IPS DF 6.9 (cell line): Measurements from ENCODE around the gene TRAPPC2L.

Experiments used
- DNase-seq: peaks from one replicate; pipeline ENCODE4 v3.0.0-alpha.2; 2013; ENCODE audit warnings: low read depth, low spot score
- H3K27ac ChIP-seq: one replicate; pipeline ENCODE4 v1.5.1; 2013; ENCODE audit warnings: low read length, control low read depth
- H3K27me3 ChIP-seq: 2 replicates; pipeline ENCODE4 v1.6.1; 2013; ENCODE audit warnings: mild to moderate bottlenecking, low read length; ENCODE audit not compliant: control insufficient read depth, insufficient read depth
- H3K36me3 ChIP-seq: 2 replicates; pipeline ENCODE4 v1.6.1; 2013; ENCODE audit warnings: low read length; ENCODE audit not compliant: control insufficient read depth, insufficient read depth
- H3K4me1 ChIP-seq: 2 replicates; pipeline ENCODE4 v1.6.1; 2013; ENCODE audit warnings: low read length; ENCODE audit not compliant: control insufficient read depth, insufficient read depth
- H3K4me3 ChIP-seq: 2 replicates; pipeline ENCODE4 v1.5.1; 2013; ENCODE audit warnings: mild to moderate bottlenecking, low read length
- H3K9me3 ChIP-seq: 2 replicates; pipeline ENCODE4 v1.6.1; 2013; ENCODE audit warnings: low read length, inconsistent platforms; ENCODE audit not compliant: control insufficient read depth, insufficient read depth
- WGBS: extraction: QIAGEN DNeasy Blood & Tissue Kit; methylation state at CpG from one replicate; pipeline ENCODE4 v1.1.7; 2013; ENCODE audit warnings: mixed read lengths, missing lambda C conversion rate; ENCODE audit not compliant: insufficient read length, insufficient coverage; 5-methylcytosine and 5-hydroxymethylcytosine counted together

Gene TRAPPC2L

GRCh38 chr16:88856828-88857727, at the start of gene TRAPPC2L, which contains the start of gene GALNS:
TRAPPC2L (plus strand) TSS chr16:88857127; CDS start chr16:88857151, 24 bp downstream.
GALNS (minus strand) TSS chr16:88856947; CDS start chr16:88856877, 70 bp downstream.
- H3K36me3 ChIP-seq = peaks cover 17% of the 10 kb centered on the region
- peak within 1 kb of the TSS; percentile 96 for H3K4me3 ChIP-seq
- H3K9me3 ChIP-seq = no peaks in the 10 kb centered on the region
- no CpG with 5 or more reads among the region's 87 CpGs for WGBS
- H3K27me3 ChIP-seq = no peaks in the 10 kb centered on the region
- H3K27ac ChIP-seq = no peak within 1 kb of the TSS
- DNase-seq = peak; percentile 68
- H3K4me1 ChIP-seq = peaks cover 4% of the 10 kb centered on the region

- DNase-seq = no peak
- H3K36me3 ChIP-seq = peaks cover 52% of the 10 kb centered on the region
- no peak overlapping the region for H3K27ac ChIP-seq
- H3K4me1 ChIP-seq = peaks cover 3% of the 10 kb centered on the region; the same call in 1 of the 2 replicates
- H3K9me3 ChIP-seq = no peaks in the 10 kb centered on the region
- no CpG with 5 or more reads among the region's 24 CpGs for WGBS
- H3K4me3 ChIP-seq = no peak overlapping the region
- H3K27me3 ChIP-seq = no peaks in the 10 kb centered on the region
These were observed 49.7 kb upstream of the TRAPPC2L start for GRCh38 chr16:88807142-88807625.

- H3K4me3 ChIP-seq = no peak overlapping the region
- no peaks in the 10 kb centered on the region for H3K27me3 ChIP-seq
- H3K9me3 ChIP-seq = no peaks in the 10 kb centered on the region
- H3K4me1 ChIP-seq = peaks cover 3% of the 10 kb centered on the region; the same call in 1 of the 2 replicates
- no CpG with 5 or more reads among the region's 26 CpGs for WGBS
- H3K27ac ChIP-seq = no peak overlapping the region
- no peak for DNase-seq
- H3K36me3 ChIP-seq = peaks cover 52% of the 10 kb centered on the region
These were observed 49.1 kb upstream of the TRAPPC2L start for GRCh38 chr16:88807626-88808453.

- Histone ChIP-seq H3K27ac (no peak overlapping the region), H3K4me1 (peaks cover 3% of the 10 kb centered on the region; the same call in 1 of the 2 replicates)
- no peak for DNase-seq
These were observed 47.8 kb upstream of the TRAPPC2L start for GRCh38 chr16:88809068-88809675.

GRCh38 chr16:88809676-88810165, 47.2 kb upstream of the TRAPPC2L start:
- H3K27ac ChIP-seq = no peak overlapping the region
- no peak for DNase-seq
- H3K36me3 ChIP-seq = peaks cover 50% of the 10 kb centered on the region
- H3K4me3 ChIP-seq = no peak overlapping the region
- WGBS = no CpG with 5 or more reads among the region's 10 CpGs
- H3K9me3 ChIP-seq = no peaks in the 10 kb centered on the region
- H3K27me3 ChIP-seq = no peaks in the 10 kb centered on the region
- peaks cover 3% of the 10 kb centered on the region; the same call in 1 of the 2 replicates for H3K4me1 ChIP-seq

More at GRCh38 chr16:88809068-88809675, 47.8 kb upstream of the TRAPPC2L start:
- Histone ChIP-seq H3K36me3 (peaks cover 52% of the 10 kb centered on the region), H3K9me3 (no peaks in the 10 kb centered on the region), H3K4me3 (no peak overlapping the region), H3K27me3 (no peaks in the 10 kb centered on the region)
- no CpG with 5 or more reads among the region's 10 CpGs for WGBS

GRCh38 chr16:88810166-88810911, 46.6 kb upstream of the TRAPPC2L start:
- no CpG with 5 or more reads among the region's 12 CpGs for WGBS
- H3K27me3 ChIP-seq = no peaks in the 10 kb centered on the region
- peak overlapping the region; percentile 78; the same call in 1 of the 2 replicates for H3K4me3 ChIP-seq
- peaks cover 3% of the 10 kb centered on the region; the same call in 1 of the 2 replicates for H3K4me1 ChIP-seq
- peaks cover 44% of the 10 kb centered on the region for H3K36me3 ChIP-seq
- no peaks in the 10 kb centered on the region for H3K9me3 ChIP-seq
- H3K27ac ChIP-seq = no peak overlapping the region
- DNase-seq = no peak

- no peak for DNase-seq
- H3K4me1 ChIP-seq = peaks cover 3% of the 10 kb centered on the region; the same call in 1 of the 2 replicates
- no CpG with 5 or more reads among the region's 65 CpGs for WGBS
These were observed 45.8 kb upstream of the TRAPPC2L start for GRCh38 chr16:88810912-88811768.

GRCh38 chr16:88811769-88812512, 45.0 kb upstream of the TRAPPC2L start, which contains the start of gene APRT:
APRT (minus strand) TSS chr16:88811928; CDS start chr16:88811899, 29 bp downstream.
- Histone ChIP-seq H3K9me3 (no peaks in the 10 kb centered on the region), H3K27me3 (no peaks in the 10 kb centered on the region), H3K36me3 (peaks cover 28% of the 10 kb centered on the region), H3K4me3 (peak within 1 kb of the TSS; percentile 78), H3K4me1 (peaks cover 3% of the 10 kb centered on the region; the same call in 1 of the 2 replicates), H3K27ac (no peak within 1 kb of the TSS)
- peak; percentile 68 for DNase-seq
- no CpG with 5 or more reads among the region's 84 CpGs for WGBS

More at GRCh38 chr16:88810912-88811768, 45.8 kb upstream of the TRAPPC2L start:
- H3K27ac ChIP-seq = no peak overlapping the region
- H3K27me3 ChIP-seq = no peaks in the 10 kb centered on the region
- peak overlapping the region; percentile 78 for H3K4me3 ChIP-seq
- H3K36me3 ChIP-seq = peaks cover 36% of the 10 kb centered on the region
- H3K9me3 ChIP-seq = no peaks in the 10 kb centered on the region
